ENCODE measurements around the gene UBE3D. TPM values are rescaled to one million over a fixed set of nuclear protein-coding genes. Genes with fewer than 3 reads are reported as not detected.
"Not testable (repeated sequence)": the region's sequence is repeated elsewhere in the genome, so short reads cannot be mapped to it uniquely, and the experiment has no call there.

Gene UBE3D
- polyA plus RNA-seq, 12 donors, result 5.7 to 25.3 (median 9.2) TPM; not detected in 1

DNA sequence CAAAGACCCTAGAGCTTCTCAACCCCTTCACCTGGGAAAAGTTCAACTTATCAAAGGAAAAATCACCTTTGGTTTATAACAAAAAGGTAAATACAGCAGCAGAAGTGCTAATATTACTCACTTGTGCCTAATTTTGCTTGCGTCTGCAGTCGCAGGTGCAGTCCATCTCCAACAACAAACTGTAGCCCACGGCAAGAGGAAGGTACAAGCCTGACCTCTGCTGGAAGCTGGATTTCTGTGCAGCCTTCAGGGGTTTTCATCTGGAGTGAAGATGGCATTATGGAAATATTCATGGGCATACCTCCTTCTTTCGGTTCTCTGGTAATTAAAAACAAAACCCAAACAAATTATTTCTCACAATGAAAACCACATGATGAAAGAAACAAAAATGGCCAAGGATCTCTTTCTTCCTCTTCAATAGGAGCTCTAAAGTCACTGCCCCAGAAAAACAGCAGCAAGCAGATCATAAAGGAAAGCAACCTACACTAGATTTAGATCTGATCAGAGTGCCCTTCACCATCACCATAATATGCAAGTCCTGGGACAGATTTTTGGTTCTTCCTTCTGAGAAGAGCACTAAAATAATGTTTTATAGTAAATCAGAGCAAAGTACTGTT is 7.8 kb downstream of the UBE3D start:
- peak; percentile 44 for DNase-seq

DNA sequence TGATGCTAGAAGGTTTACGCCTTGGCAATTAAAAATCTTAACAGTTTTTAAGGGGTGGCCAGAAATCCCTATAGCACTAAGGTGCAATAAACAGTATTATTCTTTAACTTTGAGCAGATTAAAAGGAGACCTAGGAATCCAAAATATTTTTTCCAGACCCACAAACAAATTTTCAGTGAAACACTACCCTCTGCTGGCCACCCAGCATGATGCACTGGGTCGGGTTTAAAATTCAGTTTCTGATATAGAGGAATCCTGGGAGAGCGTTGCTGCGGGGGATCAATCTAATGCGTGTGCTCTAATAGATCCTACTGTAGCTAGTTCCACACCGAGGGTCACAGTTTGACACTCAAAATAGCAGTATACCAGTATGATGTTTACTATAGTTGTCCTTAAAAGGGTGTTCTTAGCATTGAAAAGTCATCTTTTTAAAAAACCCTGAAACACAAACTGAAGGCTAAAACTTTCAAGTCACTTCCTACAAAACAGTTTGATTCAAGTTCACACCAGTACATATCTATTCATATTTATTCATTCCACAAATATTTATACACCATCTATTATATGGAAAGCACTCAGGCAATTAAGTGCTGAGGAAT is 10.2 kb downstream of the UBE3D start:
- peak; percentile 51 for DNase-seq

DNA sequence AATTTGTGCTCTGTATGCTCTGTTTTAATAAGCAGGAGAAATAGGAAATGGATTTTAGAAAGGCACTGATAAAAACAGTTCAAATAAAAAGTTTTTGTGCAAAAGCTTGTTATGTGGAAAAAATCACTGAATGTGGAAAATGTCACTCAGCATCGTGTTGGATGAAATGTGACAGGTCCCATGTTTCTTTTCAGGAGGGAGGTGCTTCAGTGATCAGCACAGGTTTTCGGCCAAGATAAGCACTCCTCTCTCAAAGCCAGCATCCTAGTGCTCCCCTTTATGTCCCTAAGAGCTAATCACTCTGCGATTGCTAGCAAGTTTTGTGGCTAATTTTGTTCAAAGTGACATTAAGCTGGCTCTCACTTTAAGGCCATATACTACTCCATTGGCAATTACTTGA is 12.0 kb downstream of the UBE3D start:
- no peak for DNase-seq

DNA sequence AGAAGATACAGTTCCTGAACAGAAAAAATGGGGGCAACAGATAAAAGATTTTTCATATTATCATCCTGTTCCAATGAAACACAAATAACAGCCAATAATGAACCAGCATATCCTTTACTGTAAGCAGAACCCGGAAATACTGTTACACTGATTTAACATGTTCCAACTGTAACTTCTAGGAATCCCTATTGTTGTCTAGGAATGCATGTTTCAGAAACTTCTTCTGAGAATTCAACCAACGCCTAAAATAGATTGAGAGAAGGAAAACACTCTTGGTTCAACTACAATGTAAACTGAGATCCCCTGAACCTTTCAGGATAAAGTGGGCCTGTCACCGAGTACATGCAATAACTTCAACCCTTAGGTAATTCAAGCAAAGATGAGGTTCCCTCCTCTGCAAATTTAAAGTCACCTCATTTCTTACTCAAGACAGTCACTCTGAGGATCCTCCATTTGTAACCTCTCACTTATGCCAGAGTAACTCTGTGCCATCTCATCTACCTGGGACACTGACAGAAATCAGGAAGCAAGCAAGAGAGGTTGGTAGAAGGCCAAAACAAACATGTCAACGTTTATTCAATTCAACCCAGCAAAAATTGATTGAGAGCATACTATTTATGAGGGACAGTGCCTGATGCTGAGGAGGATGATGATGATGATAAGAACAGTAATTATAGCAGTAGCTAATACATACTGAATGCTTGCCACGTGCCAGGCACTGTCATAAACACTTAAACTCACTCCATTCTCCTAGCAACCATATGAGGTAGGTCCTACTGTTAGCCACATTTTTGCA is 14.1 kb downstream of the UBE3D start:
- DNase-seq, result no peak

DNA sequence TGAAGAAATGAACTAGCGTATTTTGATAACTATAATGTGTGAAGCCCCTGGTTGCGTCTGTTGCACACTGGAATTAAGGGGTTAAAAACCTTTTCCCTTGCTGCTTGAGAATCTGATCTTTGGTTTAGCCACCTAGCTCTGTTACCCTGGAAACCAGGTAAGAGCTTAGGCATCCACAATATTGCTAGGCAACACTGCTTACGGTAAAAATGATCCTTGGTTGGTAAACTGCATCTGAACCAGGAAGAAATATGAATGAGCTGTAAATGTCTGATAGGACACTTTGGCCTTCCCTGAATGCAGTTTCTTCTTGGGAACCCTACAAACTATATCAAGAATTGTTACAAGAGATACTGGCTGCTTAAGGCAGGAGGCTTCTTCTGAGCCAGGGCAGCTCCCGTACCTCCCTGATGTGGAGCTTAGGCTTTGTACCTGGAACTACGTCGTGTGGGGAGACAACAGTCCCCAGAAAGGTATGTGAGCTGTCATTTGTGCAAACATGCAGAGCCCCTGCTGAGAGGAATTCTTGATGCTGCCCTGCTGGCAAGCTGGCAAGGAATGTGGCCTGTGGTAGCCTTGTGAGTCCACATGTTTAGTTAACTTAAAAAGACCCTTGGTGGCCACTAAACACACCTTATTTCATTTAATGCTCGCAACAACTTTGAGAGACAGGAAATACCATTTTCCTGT is 18.4 kb downstream of the UBE3D start:
- no peak for DNase-seq

DNA sequence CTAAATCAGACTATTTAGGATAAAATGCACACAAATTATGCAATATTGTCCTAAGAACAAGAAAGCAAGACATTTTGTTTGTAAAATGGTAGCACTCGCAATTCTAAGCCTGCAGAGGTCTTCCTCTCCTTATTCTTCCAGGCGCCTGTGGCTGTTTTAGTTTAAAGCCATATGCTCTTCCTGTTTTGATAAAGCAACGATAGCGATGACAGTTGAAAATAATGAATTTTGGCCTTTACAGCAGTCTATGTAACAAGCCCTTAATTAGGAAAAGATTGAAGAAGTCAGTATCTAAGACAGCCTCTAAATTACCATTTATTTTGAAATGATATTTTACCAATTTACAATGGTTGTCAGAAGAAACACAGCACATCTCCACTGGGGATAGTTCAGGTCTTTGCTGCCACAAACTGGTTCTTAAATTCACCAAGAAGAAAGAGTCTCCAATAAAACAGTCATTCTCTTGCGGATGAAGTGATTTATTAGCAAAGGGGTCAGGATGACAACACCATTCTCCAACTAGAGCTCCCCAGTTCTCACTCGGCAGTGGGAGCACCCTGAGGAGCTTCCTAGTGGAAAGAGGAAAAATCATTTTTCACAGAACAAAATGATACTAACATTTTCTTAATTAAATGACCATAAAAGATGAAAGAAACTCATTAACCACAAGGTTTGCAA is 21.4 kb downstream of the UBE3D start:
- no peak for DNase-seq

DNA sequence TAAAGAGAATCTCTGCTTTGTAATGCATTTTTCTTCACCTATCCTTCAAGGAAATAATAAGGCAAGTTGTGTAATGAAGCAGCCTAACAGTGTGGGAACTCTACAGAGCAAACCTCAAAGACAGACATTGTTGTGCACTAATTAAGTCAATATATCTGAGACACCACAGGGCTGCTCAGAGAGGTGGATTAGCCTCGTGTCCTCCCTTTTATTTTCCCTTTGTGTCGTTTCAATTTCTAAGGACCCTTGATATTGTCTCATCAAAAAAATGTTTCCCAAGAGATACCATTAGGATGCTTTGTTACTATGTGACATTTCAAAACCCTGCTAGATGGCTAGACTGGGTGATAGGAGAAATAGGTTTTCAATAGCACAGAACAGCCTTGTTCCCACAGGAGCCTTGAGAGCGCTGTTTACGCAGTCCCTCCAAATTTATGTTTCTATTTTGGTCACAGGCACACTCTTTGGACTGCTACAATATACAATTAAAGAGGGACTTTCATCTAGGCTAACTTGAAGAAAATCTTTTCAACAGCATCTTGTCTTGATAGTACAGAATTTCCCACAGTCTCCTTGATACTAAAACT is 23.1 kb downstream of the UBE3D start:
- no peak for DNase-seq

DNA sequence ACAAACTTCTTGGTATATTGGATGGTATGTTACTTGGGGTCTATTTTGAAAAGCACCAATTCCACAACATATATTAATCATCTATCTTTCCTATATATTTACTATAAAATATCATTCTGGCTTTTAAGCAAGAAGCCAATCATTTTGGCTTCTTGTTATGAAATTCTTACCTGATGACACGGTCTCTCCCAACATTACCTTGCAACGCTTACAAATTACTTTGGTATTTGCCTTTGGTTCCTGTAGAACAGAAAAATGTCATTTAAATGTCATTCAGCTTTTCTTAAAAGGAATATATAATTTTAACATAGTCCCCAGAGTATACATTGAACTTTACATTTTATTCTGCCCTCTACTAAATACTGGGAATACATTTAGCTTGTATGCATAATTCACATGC is 27.4 kb downstream of the UBE3D start:
- no peak for DNase-seq

DNA sequence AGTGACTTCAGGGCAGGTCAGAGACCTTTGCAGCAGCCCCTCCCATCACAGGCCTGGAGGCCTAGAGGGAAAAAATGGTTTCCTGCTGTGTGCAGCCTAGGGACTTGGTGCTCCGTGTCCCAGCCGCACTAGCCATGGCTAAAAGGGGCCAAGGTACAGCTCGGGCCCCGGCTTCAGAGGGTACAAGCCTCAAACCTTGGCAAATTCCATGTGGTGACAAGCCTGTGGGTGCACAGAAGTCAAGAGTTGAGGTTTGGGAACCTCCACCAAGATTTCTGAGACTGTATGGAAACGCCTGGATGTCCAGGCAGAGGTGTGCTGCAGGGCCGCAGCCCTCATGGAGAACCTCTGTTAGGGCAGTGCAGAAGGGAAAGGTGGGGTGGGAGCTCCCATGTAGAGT is 34.0 kb downstream of the UBE3D start:
- no peak for DNase-seq

DNA sequence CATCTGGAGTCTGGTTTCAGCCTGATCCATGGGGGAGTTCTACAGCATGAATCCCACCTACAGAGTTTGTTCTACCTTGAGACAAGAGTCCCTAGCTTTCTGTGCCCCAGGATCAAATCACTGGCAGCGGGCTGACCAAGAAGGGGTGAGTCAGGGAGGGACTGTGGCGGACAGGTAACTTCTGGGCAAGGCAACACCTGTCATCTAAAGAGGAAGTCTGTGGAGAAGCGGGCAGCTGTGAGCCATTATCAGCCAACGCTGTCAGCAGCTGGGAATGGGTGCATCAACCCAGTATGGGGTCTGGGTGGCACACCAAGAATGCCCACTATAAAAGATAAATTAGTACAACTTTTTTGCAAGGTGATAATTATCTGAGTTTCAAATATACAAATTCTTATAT is 45.9 kb downstream of the UBE3D start:
- no peak for DNase-seq

DNA sequence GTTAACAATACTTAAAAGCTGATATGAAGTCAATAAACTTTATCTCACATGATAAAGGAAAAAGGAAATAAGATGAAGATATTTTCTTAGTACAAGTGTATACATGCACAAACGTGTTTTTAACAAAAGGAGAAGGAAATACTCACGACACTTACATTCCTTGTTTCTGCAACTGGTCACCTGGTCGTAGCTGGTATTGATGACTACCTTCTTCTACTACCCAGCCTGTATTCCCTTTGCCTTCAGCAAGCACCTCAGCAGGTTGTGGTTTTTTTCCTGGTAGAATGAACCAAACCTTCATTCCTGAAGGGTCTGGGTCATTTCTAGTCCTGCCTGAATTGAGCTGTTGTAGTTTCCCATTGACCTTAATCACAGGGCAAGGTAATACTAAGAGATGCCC is 54.5 kb downstream of the UBE3D start:
- not testable (repeated sequence) for DNase-seq

DNA sequence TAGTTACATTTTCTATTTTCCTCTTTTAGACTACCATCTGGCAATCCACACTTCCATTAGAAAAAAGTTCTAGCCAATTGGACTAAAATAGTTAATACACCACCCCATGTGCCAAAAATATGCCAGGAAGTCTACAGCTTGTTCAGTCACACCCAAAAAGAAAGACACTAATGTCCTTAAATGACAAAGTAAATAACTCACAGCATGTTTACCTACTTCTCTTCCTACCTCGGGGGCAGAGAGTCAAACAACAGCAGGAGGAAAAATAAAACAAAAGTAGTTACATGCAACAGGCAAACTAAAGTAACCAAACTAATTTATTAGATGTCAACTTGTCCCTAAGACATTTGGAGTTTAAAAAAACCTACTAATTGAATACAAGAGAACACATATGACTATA is 57.0 kb downstream of the UBE3D start:
- DNase-seq, result no peak

DNA sequence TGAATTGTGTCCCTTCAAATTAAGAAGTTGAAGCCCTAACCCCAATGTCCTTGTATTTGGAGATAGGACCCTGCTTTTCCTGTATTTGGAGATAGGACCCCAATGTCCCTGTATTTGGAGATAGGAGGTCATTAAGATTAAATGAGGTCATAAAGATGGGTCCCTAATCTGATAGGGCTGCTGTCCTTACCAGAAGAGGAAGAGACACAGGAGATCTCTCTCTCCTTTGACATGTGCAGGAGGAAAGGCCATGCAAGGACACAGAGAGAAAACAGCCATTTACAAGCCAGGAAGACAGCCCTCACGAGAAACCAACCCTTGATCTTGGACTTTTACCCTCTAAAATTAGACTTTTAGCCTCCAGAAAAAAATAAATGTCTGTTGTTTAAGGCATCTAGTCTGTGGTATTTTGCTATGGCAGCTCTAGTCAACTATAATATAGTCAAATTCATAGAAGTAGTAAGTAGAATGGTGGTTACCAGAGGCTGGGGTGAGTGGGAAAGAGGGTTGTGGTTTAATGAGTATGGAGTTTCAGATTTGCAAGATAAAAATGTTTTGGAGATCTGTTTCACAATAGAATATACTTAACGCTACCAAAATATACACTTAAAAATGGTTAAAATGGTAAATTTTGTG is 59.3 kb downstream of the UBE3D start:
- no peak for DNase-seq

DNA sequence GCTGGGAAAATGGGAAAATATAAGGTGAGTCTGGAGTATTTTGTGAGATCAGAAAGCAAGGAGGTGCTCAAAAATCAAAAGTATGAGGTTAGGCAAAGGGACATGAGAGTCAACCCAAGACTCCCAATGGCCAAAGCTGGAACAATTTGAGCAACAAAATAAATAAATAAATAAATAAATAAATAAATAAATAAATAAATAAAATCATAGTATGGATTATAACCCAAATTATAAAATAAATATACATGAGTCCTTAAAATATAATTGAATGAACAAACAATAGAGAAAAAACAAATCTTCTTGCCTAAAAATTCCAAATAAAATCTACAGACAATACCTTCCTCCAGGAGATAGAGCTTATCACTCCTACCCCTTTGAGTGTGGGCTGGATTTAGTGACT is 69.5 kb downstream of the UBE3D start:
- DNase-seq, result no peak

DNA sequence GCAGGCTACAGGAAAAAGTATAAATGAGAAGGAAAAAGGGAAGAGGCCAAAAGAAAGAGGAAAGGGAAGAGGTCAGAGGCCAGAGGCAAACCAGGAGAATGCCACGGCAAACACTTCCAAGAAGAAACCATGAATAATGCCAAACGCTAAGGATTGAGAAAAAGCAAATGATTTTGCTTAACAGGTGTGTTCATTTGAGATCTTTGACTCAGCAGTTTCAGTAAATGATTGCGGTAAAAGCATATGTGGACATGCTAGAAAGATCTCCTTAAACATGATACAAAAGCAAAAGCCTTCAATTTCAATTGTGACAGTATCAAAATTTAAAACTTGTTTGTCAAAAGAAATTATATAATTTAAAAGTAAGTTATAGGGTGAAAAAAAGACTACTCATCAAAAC is 70.6 kb downstream of the UBE3D start:
- no peak for DNase-seq

DNA sequence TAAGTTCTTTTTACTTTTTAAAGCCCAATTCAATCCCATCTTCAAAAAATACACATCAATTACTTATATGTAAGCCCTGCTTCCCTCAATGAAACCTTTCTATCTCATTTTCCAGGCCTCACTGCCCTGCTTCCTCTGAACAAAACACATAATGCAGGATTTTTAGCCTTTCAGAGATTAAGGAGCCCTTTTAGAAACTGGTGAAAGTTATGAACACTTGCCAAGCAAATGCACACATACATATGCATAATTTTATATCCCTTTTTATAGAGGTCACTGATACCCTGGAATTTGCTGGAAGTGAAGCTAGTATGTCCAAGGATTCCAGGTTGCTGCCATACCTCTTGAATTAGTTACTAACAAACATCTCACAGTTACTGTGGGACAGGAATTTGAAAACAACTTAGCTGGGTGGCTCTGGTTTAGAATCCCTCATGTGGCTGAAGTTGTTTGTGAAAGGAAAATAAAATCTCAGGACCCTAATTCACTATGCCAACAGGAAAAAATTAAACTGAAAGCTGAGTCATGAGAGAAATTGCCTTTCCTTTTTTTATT is 75.8 kb downstream of the UBE3D start:
- no peak for DNase-seq

DNA sequence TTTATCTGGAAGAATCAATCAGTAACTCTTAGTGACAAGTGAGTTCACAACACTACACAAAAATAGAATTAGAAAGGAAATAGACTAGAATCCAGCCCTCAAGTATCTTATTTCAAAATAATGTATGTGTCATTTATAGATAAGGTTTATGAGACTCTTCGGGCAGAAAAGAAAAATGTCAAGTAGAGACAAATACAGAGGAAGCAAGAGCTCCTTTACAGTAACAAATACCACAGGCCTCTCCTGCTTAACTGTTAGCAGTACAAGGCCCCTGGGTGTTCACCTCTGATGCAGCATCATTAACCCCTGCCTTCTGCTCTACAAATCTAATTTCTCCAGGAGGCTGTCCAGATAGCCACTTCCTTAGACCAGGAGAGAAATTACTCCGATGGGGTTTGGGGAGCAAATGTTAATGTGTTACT is 76.7 kb downstream of the UBE3D start:
- no peak for DNase-seq

DNA sequence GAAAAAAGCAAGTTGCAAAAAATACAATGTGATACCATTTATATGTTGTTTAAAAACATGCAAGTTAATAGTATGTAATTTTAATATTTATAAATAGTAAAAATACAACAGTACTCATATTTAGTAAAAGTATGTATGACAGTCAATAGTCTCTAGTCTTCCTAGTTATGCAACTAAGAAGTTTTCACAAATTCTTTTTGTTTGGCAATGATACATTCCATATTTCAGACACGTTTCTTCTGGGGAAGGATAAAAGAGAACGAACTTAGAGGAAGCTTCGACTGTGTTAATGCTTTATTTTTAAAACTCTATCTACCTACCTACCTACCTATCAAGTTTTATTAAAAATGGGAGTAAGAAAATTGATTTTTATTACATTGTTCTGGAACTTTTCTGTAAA is 77.7 kb downstream of the UBE3D start:
- no peak for DNase-seq

DNA sequence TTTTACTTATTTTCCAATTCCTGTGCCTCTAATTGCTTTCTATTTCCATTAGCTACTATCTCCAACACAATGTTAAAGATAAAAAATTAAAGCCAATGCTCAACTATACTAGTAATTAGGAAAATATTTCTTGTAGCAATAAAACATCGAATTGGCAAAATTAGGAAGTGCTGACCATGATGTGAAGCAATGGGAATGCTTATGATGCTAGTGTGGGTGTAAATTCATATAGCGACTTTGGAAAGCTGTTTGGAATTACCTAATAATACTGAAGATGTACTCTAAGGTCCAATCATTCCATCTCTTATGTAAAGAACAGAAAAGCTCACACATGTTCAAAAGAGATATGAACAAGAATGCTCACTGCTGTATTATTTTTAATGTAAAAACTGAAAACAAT is 78.2 kb downstream of the UBE3D start:
- no peak for DNase-seq

DNA sequence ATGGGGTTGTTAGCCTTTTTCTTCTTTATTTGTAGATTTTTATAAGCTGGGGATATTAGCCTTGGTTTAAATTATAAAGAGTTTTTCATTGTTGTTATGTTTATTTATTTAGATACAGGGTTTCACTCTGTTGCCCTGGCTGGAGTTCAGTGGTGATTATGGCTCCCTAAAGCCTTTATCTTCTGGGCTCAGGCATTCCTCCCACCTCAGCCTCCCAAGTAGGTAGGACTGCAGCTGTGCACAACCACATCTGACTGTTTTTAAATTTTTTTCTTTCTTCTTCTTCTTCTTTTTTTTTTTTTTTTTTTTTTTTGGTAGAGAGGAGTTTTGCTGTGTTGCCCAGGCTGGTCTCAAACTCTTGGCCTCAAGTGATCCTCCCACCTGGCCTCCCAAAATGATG is 80.9 kb downstream of the UBE3D start:
- DNase-seq, result no peak

DNA sequence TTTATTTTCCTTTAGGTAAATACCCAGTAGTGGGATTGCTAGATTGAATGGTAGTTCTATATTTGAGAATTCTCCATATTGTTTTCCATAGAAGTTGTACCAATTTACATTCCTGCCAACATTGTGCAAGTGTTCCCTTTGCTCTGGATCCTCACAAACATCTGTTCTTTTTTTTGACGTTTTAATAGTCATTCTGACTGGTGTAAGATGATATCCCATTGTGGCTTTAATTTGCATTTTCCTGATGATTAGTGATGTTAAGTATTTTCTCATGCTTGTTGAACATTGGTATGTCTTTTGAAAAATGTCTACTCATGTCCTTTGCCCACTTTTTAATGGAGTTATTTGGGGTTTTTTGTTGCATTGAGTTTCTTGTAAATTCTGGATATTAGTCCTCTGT is 85.6 kb downstream of the UBE3D start:
- no peak for DNase-seq

Measured in muscle of arm (tissue), 12 donors.